ENCODE results near the gene SLC1A4.

DNA sequence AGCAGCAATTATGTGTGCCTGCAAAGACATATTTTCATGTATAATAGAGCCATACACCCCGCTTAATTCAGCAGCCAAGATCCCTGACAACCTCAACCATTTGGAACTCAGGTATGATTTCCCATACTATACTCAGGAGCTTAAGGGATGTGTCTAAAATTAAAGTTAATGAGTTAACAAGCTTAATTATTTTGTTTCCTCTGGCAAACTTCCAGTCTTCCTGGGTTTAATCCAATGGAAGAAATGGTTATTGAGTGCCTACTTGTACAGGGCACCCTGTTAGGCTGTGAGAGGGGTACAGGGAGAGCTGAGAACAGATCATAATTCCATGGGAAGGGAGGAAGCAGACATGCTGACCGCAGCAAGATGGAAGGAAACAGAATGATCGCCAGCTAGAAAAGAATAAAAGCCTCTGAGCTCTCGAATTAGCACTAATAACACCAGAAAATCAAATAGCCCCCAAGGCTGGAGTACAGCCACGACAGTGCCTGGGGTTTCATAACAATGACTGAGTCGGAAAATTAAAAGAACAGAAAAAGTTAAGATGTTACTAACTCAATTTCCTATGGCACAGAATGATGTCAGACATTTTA lies 46.2 kb downstream of the SLC1A4 start:
- TF ChIP-seq, protein P1, sequence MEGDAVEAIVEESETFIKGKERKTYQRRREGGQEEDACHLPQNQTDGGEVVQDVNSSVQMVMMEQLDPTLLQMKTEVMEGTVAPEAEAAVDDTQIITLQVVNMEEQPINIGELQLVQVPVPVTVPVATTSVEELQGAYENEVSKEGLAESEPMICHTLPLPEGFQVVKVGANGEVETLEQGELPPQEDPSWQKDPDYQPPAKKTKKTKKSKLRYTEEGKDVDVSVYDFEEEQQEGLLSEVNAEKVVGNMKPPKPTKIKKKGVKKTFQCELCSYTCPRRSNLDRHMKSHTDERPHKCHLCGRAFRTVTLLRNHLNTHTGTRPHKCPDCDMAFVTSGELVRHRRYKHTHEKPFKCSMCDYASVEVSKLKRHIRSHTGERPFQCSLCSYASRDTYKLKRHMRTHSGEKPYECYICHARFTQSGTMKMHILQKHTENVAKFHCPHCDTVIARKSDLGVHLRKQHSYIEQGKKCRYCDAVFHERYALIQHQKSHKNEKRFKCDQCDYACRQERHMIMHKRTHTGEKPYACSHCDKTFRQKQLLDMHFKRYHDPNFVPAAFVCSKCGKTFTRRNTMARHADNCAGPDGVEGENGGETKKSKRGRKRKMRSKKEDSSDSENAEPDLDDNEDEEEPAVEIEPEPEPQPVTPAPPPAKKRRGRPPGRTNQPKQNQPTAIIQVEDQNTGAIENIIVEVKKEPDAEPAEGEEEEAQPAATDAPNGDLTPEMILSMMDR (IDR thresholded peaks at IDR 0.05): no peak
- TF ChIP-seq POLR2A (IDR thresholded peaks at IDR 0.05): no peak
- no peak for TF ChIP-seq POLR2AphosphoS5 (IDR thresholded peaks at IDR 0.05)
